Astrocyte (in vitro differentiated cells and primary cell): ENCODE measurements around the gene SPOCK1. TPM values are rescaled to one million over a fixed set of nuclear protein-coding genes. Genes with fewer than 3 reads are reported as not detected.

ENCODE experiments used
- DNase-seq: peaks from one replicate; pipeline ENCODE4 v3.0.0-alpha.2; 2010; ENCODE audit warnings: low read depth
- FAIRE-seq: peaks from 2 replicates; lab custom pipeline; 2011; peaks lifted over from hg19 to GRCh38; lab: Jason Lieb, UNC
- H2AFZ ChIP-seq: 2 replicates; pipeline ENCODE4 v1.6.0; 2012; ENCODE audit warnings: low read depth, low read length, inconsistent platforms
- H3K27ac ChIP-seq: 2 replicates; pipeline ENCODE4 v1.5.1; 2011; ENCODE audit warnings: low read depth, low read length, inconsistent platforms
- H3K27me3 ChIP-seq: 2 replicates; pipeline ENCODE4 v1.6.0; 2011; ENCODE audit warnings: low read length, inconsistent platforms; ENCODE audit not compliant: insufficient read depth
- H3K36me3 ChIP-seq: 2 replicates; pipeline ENCODE4 v1.5.1; 2011; ENCODE audit warnings: low read length, inconsistent platforms; ENCODE audit not compliant: insufficient read depth
- H3K4me1 ChIP-seq: 2 replicates; pipeline ENCODE4 v1.5.1; 2011; ENCODE audit warnings: low read length, inconsistent platforms; ENCODE audit not compliant: insufficient read depth
- H3K4me2 ChIP-seq: 2 replicates; pipeline ENCODE4 v1.6.0; 2012; ENCODE audit warnings: low read length, inconsistent platforms
- H3K4me3 ChIP-seq: 2 replicates; pipeline ENCODE4 v1.5.1; 2011; ENCODE audit warnings: low read depth, mild to moderate bottlenecking, low read length, inconsistent platforms; ENCODE audit not compliant: insufficient read depth
- H3K79me2 ChIP-seq: 2 replicates; pipeline ENCODE4 v1.6.0; 2012; ENCODE audit warnings: mild to moderate bottlenecking, low read length, inconsistent platforms; ENCODE audit not compliant: insufficient read depth
- H3K9ac ChIP-seq: 2 replicates; pipeline ENCODE4 v1.6.0; 2012; ENCODE audit warnings: mild to moderate bottlenecking, low read length, inconsistent platforms
- H3K9me3 ChIP-seq: 2 replicates; pipeline ENCODE4 v1.5.1; 2012; ENCODE audit warnings: low read depth, mild to moderate bottlenecking, low read length, inconsistent platforms; ENCODE audit not compliant: insufficient read depth
- H4K20me1 ChIP-seq: 2 replicates; pipeline ENCODE4 v1.6.0; 2012; ENCODE audit warnings: low read length, inconsistent platforms; ENCODE audit not compliant: insufficient read depth
- H3K27ac Mint-ChIP-seq: one replicate; pipeline ENCODE4 v1.8.0; 2021; ENCODE audit warnings: mild to moderate bottlenecking, mixed read lengths; ENCODE audit not compliant: unreplicated experiment
- H3K27me3 Mint-ChIP-seq: one replicate; pipeline ENCODE4 v1.8.0; 2021; ENCODE audit warnings: low read depth, mixed read lengths; ENCODE audit not compliant: unreplicated experiment
- H3K36me3 Mint-ChIP-seq: one replicate; pipeline ENCODE4 v1.8.0; 2021; ENCODE audit warnings: low read depth, mixed read lengths; ENCODE audit not compliant: unreplicated experiment
- H3K4me1 Mint-ChIP-seq: one replicate; pipeline ENCODE4 v1.8.0; 2021; ENCODE audit warnings: low read depth, mixed read lengths; ENCODE audit not compliant: unreplicated experiment
- H3K4me3 Mint-ChIP-seq: one replicate; pipeline ENCODE4 v1.8.0; 2021; ENCODE audit warnings: mild to moderate bottlenecking, moderate library complexity, mixed read lengths; ENCODE audit not compliant: unreplicated experiment
- H3K9me3 Mint-ChIP-seq: one replicate; pipeline ENCODE4 v1.8.0; 2021; ENCODE audit warnings: mild to moderate bottlenecking, mixed read lengths; ENCODE audit not compliant: unreplicated experiment
- CTCF ChIP-seq: IDR thresholded peaks from 2 replicates; pipeline ENCODE4 v1.5.1; 2011; ENCODE audit warnings: low read depth, mild to moderate bottlenecking, inconsistent platforms, low read length, moderate library complexity; ENCODE audit not compliant: insufficient read depth
- EZH2 ChIP-seq: IDR thresholded peaks from 2 replicates; pipeline ENCODE4 v1.6.1; 2012; ENCODE audit warnings: mild to moderate bottlenecking, low read length, inconsistent platforms; ENCODE audit not compliant: insufficient read depth
- total RNA-seq: library from RNA; stranded (reverse); gene quantifications from 2 replicates; pipeline ENCODE4 v1.2.1, GENCODE V29; 2021

SPOCK1 gene
- total RNA-seq, 1 donor from 2014 or later, result 53.5 TPM

- Histone ChIP-seq H3K36me3 (no peaks in the 10 kb centered on the region), H3K4me3 (no peak overlapping the region), H3K27ac (no peak overlapping the region), H3K4me2 (no peak overlapping the region), H4K20me1 (peaks cover 73% of the 10 kb centered on the region), H2AFZ (no peak overlapping the region), H3K4me1 (no peaks in the 10 kb centered on the region), H3K27me3 (no peaks in the 10 kb centered on the region), H3K79me2 (peaks cover 44% of the 10 kb centered on the region), H3K9me3 (no peaks in the 10 kb centered on the region), H3K9ac (no peak overlapping the region)
- DNase-seq (no peak), FAIRE-seq (no peak)
- peaks cover 2% of the 10 kb centered on the region for H3K36me3 Mint-ChIP-seq
- H3K27ac Mint-ChIP-seq, result no peak overlapping the region
- no peaks in the 10 kb centered on the region for H3K9me3 Mint-ChIP-seq
- H3K27me3 Mint-ChIP-seq, result peaks cover 15% of the 10 kb centered on the region
- H3K4me1 Mint-ChIP-seq, result peaks cover 9% of the 10 kb centered on the region
- TF ChIP-seq EZH2, result no peak
- H3K4me3 Mint-ChIP-seq, result no peak overlapping the region
These were observed 169.4 kb downstream of the SPOCK1 start for GRCh38 chr5:137329586-137330296.

- no peaks in the 10 kb centered on the region for H3K4me1 ChIP-seq
- H3K79me2 ChIP-seq, result peaks cover 44% of the 10 kb centered on the region
- H2AFZ ChIP-seq, result no peak overlapping the region
- H3K27me3 Mint-ChIP-seq, result peaks cover 14% of the 10 kb centered on the region
- no peak overlapping the region for H3K4me2 ChIP-seq
- no peak for TF ChIP-seq EZH2
- TF ChIP-seq CTCF, result no peak
- H4K20me1 ChIP-seq, result peaks cover 69% of the 10 kb centered on the region
- FAIRE-seq (no peak), DNase-seq (no peak)
- H3K36me3 ChIP-seq, result no peaks in the 10 kb centered on the region
- H3K9me3 Mint-ChIP-seq, result no peaks in the 10 kb centered on the region
- H3K9ac ChIP-seq, result no peak overlapping the region
- no peak overlapping the region for H3K4me3 Mint-ChIP-seq
- H3K27ac Mint-ChIP-seq, result no peak overlapping the region
- no peak overlapping the region for H3K4me3 ChIP-seq
- no peak overlapping the region for H3K27ac ChIP-seq
- peaks cover 4% of the 10 kb centered on the region for H3K4me1 Mint-ChIP-seq
- no peaks in the 10 kb centered on the region for H3K9me3 ChIP-seq
- H3K36me3 Mint-ChIP-seq, result peaks cover 2% of the 10 kb centered on the region
- no peaks in the 10 kb centered on the region for H3K27me3 ChIP-seq
These were observed 170.1 kb downstream of the SPOCK1 start for GRCh38 chr5:137328991-137329390.

GRCh38 chr5:137328463-137328862, 170.7 kb downstream of the SPOCK1 start:
- Histone ChIP-seq H3K27me3 (no peaks in the 10 kb centered on the region), H3K4me2 (no peak overlapping the region), H3K27ac (no peak overlapping the region), H3K4me3 (no peak overlapping the region), H3K36me3 (no peaks in the 10 kb centered on the region), H2AFZ (no peak overlapping the region), H3K9ac (no peak overlapping the region), H3K9me3 (no peaks in the 10 kb centered on the region), H3K79me2 (peaks cover 44% of the 10 kb centered on the region), H4K20me1 (peaks cover 64% of the 10 kb centered on the region), H3K4me1 (no peaks in the 10 kb centered on the region)
- FAIRE-seq (no peak), DNase-seq (no peak)
- Mint-ChIP-seq H3K4me3 (no peak overlapping the region), H3K27me3 (peaks cover 10% of the 10 kb centered on the region), H3K36me3 (peaks cover 2% of the 10 kb centered on the region), H3K9me3 (no peaks in the 10 kb centered on the region), H3K27ac (no peak overlapping the region), H3K4me1 (no peaks in the 10 kb centered on the region)
- TF ChIP-seq CTCF, result no peak
- no peak for TF ChIP-seq EZH2
